Measurements from ENCODE around the gene SEC61A1.

Gene SEC61A1

DNA sequence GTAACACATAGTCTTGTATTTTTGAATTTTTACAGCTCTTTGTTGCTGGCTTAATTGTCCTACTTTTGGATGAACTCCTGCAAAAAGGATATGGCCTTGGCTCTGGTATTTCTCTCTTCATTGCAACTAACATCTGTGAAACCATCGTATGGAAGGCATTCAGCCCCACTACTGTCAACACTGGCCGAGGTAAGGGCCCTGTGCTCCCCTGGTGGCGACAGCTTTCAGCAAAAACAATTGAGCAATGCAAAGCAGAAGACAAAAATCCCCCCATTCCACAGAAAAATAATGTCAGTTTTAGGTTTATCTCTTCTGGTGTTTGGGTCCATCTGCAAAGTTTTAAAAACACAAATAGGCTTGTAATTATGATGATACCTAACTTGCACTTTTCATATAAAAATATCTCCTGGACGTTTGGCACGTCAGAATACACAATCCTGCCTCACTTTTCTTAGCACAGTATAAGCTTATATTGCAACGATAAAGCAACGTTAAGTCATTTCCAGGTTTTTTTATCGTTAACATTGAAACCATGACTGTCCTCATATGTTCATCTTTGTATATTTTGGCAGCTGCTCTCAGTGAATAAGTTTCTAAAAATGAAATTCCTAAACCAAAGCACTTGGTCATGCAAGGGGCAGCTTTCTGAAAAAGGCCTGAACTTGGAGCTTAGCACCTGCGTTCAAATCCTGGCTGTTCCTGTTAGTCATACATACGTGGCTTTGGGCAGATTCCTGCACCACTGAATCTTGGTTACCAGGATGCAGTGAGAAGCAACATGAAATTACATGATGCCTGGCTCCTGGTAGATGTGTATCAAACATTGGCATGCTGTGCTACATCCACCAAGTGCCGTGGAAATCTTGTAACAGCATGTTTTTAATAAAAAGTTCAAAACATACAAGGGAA, 8.5 kb downstream of the SEC61A1 start:
- peak; percentile 75 for DNase-seq (ENCODE audit: low read depth)

DNA sequence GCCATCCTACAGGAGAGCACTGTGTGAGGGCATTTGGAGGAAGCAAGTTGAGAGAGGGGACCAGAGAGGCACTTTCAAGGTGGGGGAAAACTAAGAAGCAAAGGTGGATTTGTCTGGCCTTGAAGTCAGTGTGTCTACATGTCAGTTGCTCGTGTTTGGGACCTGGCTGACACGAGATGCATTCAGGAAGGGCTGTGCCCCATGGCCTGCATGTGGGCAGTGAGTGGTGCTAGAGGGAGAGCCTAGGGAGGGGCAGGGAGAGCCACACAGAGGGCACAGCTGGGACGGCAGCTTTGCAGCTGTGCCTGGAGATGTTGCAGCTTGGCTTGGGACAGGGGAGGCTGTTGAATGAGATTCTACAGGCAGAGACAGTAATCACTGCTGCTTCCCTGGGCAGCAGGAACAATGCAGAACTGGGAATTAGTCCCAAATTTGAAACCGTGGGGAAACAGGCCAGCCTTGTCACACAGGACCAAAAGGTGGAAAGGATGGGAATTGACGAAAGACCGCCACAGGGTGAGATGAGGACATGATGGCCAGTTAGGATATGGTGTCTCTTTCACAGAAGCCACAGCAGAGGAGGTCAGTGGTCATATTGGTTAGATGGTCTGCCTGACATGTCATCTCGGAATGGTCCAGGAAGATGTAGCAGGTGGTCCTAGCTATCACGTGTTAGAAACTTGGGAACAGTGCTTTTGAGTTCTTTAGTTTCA, 10.0 kb downstream of the SEC61A1 start:
- DNase-seq (ENCODE audit: low read depth): no peak

DNA sequence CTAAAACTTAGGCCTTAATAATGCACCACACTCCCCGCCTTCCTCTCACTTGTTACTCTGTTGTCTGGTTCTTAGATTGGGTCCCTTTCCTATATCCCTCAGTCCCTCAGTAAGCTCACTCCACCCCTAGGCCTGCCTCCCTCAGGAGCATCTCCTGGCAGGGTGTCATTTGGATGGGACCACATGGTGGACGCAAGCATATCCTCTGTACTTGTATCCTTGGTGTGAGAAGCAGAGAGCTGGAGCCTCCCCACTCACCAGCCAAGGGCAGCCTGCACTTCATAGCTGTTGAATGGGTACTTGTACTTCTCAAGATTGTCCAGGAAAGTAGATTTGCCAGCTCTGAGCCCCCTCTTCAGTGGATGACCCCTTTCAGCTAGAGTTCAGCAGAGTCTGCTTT, 11.6 kb downstream of the SEC61A1 start:
- no peak for DNase-seq (ENCODE audit: low read depth)

DNA sequence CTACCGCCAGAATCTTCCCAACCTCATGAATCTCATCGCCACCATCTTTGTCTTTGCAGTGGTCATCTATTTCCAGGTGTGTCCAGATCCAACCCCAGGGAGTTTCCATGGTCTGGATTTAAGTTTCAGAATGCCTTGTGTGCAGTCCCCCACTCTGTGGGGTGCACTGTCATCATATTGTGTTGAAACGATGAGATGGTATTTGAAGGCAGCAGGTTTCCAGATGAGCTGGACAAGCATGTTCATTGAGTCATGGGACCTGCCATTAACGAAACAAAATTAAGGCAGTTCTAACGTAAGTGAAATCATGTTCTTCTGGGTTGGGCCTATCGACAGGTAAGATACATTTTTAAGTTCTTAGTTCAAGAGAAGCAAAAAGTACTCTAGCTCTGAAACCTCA, 12.7 kb downstream of the SEC61A1 start:
- no peak for DNase-seq (ENCODE audit: low read depth)

DNA sequence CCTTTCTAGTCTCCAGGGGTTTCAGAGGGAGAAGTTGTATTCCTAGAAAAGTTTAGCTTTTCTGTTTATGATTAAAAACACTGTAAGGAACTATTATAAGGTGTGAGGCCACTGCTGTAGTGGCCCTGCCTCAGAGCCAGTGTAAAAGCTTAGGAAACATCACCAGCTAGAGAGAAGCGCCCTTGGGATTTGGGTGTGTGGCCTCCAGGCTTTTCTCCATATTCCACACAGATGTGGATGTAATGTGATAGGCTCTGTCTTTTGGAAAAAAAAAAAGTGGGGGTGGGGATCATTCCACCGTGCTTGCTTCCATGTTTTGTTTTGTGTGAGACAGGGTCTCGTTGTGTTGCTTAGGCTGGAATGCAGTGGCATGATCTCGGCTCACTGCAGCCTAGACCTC, 13.9 kb downstream of the SEC61A1 start:
- no peak for DNase-seq (ENCODE audit: low read depth)

DNA sequence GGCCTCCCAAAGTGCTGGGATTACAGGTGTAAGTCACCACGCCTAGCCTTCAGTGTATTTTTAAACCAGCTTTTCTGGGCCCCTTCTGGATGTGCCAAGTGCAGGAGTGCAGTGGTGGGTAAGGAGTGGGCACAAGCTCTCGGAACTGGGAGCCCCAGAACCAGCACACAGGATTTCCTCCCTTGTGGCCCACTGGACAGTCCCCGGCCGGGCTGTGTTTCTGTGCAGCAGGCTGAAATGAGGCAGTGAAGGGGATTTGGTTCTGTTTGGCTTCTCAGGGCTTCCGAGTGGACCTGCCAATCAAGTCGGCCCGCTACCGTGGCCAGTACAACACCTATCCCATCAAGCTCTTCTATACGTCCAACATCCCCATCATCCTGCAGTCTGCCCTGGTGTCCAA, 14.4 kb downstream of the SEC61A1 start:
- DNase-seq (ENCODE audit: low read depth): no peak

DNA sequence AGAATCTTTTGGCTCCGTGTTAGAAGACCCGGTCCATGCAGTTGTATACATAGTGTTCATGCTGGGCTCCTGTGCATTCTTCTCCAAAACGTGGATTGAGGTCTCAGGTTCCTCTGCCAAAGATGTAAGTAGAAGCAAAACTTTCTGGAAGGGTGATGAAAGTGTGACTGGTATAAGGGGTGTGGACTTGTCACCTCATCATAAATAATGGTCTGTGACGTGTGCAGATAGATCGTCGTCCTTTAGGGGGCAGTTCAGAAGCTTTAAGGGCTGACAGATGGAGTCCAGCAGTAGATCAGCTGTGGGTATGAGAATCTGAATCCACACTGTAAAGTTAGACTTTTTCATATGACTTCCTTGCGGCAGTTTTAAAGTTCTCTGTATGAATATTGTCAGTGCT, 15.3 kb downstream of the SEC61A1 start:
- no peak for DNase-seq (ENCODE audit: low read depth)

DNA sequence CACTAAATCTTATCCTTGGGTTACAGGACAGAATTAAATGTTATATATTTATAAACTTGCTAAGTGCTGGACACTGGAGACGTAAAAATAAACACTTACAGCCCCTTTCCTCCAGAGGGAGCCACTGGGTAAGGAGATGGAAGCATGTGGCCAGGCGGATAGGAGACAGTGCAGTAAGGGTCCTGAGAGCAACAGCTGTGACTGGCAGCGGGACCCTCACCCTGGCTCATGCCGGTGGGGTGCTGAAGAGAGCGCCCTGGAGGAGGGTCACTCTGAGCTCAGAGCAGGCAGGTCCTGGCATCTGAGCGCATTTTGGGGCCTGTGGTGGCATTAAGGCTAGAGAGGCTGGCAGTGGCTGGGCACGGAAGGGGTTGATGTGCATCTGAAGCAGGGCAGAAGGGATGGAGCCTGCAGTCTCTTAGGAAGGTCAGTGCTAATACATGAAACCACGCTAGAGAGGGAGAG, 16.0 kb downstream of the SEC61A1 start:
- DNase-seq (ENCODE audit: low read depth): no peak

DNA sequence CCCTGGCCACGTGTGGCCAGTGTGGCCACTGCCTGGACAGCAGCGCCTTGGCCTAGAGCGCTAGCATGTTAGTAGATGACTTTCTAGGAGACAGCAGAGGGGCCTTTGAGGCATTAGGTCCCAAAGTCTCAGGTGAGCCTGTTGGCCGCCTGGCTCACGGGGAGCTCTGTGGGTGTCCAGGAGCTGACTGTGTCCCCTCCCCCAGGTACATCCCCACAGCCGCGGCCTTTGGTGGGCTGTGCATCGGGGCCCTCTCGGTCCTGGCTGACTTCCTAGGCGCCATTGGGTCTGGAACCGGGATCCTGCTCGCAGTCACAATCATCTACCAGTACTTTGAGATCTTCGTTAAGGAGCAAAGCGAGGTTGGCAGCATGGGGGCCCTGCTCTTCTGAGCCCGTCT, 17.0 kb downstream of the SEC61A1 start:
- no peak for DNase-seq (ENCODE audit: low read depth)

DNA sequence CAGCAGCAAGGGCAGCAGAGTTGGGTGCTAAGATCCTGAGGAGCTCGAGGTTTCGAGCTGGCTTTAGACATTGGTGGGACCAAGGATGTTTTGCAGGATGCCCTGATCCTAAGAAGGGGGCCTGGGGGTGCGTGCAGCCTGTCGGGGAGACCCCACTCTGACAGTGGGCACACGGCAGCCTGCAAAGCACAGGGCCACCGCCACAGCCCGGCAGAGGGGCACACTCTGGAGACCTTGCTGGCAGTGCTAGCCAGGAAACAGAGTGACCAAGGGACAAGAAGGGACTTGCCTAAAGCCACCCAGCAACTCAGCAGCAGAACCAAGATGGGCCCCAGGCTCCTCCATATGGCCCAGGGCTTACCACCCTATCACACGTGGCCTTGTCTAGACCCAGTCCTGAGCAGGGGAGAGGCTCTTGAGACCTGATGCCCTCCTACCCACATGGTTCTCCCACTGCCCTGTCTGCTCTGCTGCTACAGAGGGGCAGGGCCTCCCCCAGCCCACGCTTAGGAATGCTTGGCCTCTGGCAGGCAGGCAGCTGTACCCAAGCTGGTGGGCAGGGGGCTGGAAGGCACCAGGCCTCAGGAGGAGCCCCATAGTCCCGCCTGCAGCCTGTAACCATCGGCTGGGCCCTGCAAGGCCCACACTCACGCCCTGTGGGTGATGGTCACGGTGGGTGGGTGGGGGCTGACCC, 18.8 kb downstream of the SEC61A1 start:
- no peak for DNase-seq (ENCODE audit: low read depth)

DNA sequence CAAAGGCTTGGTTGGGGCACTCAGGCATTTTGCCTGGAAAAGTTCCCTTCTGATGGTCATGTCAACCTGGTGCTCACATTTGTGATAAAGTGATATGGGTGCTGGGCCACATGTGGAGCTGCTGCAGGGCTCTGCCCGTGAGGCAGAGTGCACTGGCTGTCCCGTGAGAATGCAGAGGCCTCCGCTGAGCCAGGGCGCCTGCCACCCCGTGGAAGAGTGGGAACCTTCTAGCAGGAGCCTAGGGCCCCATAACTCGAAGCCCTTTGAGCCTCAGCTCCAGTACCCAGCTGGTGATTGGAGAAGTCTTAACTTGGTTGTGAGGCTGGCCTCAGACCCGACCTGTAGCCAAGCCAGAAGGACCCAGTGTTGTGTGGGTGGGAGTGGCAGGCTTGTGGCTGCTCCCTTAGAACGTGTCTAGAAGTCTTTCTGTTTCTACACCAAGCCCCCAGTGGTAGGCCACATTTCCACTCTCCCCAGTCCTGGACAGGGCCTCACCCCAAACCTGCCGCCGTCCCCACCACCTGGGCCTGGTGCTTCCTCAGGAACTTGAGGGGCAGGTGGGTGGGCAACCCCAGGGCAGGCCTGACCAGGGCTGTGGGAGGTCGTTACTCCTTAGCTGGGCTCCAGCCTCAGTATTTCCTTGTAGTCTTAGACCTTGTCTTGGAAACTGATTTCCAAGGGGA, 19.7 kb downstream of the SEC61A1 start:
- DNase-seq (ENCODE audit: low read depth): no peak

DNA sequence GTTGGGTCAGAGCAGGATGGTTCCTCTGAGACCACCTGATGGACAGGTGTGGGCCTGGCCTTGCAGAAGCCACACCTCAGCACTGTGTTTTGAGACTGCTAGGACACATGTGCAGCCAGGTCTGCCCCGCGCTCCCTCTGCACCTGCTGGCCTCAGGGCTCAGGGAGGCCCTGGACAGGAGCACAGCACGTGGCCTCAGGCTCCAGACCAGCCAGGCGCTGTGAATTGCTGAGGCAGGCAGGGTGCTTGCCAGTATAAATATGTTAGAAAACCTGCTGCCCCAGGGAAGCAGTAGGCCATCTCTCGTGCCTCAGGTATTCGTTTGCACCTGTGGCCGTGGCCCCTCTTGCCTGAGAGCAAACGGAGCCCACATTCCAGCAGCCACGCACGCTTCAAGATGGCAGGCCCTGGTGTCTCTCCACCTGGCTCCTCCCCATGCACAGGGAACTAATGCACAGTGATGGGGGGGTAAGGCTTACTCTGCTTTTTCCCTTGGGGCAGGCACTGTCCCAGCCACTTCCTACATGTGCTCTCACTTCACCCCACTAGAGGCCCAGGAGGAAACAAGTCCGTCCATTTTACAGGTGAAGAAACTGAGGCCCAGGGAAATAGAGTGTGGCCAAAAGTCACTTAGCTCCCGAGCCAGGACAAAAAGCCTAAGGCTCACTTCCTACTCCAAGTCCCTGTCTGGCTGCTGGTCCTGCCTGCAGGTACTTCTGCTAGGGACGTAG, 20.4 kb downstream of the SEC61A1 start:
- DNase-seq (ENCODE audit: low read depth): no peak

DNA sequence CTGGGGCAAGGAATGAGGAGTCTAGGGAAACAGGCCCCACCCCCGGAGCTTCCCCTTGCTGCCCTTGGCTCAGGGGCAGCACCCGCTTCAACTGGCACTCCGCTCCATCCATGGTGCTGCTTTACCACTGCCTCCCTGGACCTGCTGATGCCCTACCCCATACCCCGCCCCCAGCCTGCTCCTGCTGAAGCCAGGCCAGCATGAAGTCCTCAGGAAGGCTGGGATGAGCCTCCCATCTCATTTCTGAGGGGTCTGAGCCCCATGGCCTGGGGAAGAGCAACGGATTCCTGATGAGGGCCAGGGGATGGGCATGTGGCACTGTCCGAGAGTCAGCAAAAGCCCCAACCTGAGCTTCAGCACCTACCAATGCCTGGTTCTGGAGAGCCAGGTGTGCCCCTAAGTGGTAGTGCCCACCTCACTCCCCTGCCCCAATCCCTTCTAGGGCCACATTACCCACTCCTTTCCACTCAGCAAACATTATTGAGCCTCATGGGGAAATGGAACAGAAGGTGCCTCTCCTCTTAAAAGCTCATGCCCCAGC, 21.0 kb downstream of the SEC61A1 start:
- DNase-seq (ENCODE audit: low read depth): no peak

DNA sequence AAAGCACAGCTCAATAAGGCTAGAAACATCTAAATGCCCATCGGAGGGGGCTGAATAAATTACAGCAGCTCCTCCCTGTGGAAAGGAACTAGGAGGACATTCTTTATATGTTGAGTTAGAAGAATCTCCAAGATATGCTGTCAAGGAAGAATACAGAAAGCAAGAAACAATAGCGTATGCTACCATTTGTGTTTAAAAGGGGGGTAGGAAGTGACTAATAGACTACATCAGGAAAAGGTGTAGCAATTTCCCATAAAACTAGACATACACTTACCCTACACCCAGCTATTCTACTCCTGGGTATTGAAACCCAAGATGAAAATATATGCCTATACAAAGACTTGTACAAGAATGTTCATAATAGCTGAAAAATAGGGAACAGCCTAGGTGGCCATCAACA, 21.6 kb downstream of the SEC61A1 start:
- DNase-seq (ENCODE audit: low read depth): no peak

DNA sequence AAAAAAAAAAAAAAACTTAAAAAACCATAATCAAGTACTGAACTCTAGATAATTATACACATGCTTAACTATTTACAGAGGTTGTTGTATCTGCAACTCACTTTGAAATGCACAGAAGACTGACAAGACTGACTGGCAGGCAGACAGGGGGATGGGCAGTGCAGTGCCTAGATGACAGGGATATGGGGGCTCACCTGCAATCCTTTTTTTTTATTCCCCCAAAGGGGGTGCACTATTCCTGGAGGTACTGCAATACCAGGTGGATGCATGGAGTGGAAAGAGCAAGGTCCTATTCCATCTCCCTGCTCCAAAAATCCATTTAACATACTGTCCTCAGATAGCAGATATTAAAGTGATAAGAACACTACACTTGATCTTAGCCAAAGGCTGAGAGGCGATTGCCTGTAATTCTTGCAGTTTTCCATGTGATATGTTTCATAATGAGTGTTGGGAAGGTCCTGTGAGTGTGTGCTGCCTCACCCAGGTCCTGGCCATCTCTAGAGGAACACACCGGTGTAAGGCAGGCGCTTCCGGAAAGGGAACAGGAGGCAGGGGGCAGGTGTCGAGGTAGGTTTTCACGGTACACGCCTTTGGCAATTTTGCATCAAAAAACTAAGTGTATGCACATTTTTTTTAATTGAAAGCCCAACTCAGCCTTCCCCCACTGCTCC, 22.7 kb downstream of the SEC61A1 start:
- no peak for DNase-seq (ENCODE audit: low read depth)

DNA sequence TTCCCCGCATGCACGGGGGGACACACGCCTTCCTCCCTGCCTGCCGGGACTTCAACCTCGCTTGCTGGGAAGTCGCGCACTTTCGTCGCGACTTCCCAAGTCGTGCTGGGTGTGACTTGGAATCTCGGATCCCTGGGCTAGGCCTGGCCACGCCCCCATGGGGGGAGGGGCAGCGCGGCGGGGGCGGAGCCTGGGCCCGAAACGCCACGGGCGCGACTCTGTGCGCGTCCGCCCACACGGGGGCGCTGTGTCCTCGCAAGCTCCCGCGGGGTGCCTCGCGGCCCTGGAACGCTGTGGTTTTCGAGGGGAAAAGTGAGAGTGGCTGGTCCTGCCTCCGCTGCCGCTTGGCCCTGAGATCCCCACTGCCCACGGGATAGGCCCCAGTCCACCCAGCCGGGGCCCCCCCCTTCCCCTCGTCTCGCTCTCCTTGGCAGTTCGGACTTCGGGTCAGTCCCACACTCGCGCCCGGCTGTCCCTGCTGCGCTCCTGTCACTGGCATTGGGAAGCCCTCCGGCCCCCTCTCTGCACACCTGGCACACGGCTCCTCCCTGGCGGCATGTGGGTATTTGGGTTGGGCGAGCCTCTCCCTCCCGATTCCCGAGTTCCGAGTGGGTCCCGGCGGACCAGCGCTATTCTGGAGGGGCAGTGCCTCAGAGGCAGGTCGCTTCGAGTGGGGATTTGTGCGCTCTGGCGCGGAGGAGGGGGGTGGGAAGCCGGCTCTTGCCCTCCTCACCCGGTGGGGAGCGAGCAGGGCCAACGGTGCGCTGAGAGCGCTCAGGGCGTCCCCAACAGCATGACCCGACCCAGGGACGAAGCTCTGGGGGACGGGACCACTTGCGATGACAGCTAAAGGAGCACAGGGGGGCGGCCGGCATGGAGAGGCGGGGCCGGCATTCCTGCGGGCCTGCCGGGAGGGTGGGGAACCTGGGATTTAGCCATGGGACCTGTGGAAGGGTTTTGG, 23.6 kb downstream of the SEC61A1 start:
- DNase-seq (ENCODE audit: low read depth): no peak

DNA sequence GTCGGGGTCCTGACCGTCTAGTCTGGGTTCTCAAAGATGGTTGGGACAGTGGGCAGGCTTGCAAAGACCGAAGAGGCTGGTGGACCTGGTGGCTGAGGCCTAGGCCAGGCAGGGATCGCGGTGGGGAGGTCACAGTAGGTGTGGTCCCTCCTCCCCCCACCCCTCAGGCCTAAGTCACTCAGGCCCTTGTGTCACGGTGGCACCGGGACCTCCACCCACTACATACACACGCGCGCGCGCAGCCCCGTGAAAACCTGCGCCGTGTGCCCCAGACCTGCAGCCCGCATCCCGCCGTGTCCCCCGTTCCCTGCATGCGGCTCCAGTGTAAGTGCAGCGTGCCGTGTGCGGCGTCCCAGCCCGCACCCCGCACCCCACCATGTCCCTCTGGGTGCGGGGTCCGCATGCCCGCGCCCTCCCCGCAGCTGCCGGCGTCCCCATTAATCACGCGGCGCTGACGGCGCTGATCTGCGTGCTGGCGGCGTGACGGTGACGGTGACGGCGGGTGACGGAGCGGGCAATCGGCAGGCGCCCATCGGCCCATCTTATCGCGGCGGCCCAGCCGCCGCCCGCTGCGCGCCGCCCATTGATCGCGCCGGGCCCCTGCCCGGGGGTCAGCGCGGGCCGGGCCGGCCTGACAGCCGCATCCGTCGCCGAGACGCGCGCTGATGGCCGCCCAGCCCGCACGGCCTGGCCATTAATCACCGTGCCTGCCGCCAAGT, 24.4 kb downstream of the SEC61A1 start:
- no peak for DNase-seq (ENCODE audit: low read depth)

DNA sequence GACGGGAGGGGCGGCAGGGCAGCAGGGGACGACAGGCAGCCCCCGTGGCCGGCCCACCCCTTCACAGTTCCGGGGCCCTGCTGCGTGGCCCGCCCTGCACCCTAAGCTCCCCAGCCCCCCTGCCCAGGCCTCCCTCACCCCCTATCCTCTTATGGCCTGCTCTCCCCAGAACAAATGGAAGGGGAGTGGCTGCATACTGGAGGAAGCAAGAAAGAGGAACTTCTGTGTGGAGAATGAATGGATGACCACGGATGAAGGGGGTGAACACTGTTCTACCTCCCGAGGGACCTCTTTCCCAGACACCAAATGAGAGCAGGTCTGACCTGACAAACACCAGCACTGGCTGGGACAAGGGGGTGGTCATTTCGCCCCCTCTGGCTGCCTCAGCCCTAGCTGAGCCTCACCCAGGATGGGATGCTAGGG, 25.0 kb downstream of the SEC61A1 start:
- no peak for DNase-seq (ENCODE audit: low read depth)

DNA sequence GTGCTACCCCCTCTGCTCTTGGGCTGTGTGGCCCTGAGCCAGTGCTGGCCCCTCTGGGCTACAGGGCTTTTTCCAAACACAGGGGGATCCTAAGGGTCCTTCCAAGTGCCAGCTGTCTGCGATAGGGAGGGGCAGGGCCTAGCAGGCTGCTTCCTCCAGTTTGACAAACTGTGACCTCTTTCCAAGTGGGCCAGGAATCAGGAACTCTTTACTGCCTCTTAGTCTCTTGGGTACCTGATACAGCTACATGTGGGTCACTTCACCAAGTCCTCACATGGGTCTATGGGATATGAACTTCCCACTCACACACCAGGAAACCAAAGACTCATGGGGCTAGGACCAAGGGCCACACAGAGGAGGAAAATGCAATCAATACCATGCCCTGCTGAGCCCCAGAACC, 25.4 kb downstream of the SEC61A1 start:
- DNase-seq (ENCODE audit: low read depth): no peak
